H1 (cell line): ENCODE results near the gene MFRP. TPM values are rescaled to one million over a fixed set of nuclear protein-coding genes. Genes with fewer than 3 reads are reported as not detected.

Source experiments
- ATF3 ChIP-seq: IDR thresholded peaks from 2 replicates; pipeline ENCODE4 v1.6.1; 2011; ENCODE audit warnings: low read depth, mild to moderate bottlenecking, low read length; ENCODE audit not compliant: insufficient read depth
- KDM1A ChIP-seq: fragments of 200-600, 300-600 bp; sonication (generic); IDR thresholded peaks from 2 replicates; pipeline ENCODE4 v1.7.1; 2016; ENCODE audit warnings: mild to moderate bottlenecking, low read length, borderline replicate concordance
- KDM5A ChIP-seq: fragments of 200-600 bp; IDR thresholded peaks from 2 replicates; pipeline ENCODE4 v1.7.1; 2012; ENCODE audit warnings: mild to moderate bottlenecking, low read length, inconsistent platforms, mixed read lengths
- NANOG ChIP-seq: IDR thresholded peaks from 2 replicates; pipeline ENCODE4 v1.6.1; 2011; ENCODE audit warnings: low read length, low read depth, mild to moderate bottlenecking, inconsistent platforms; ENCODE audit not compliant: insufficient read depth, poor library complexity, severe bottlenecking
- RAD21 ChIP-seq, 2 experiments: IDR thresholded peaks in 1 of 2; conservative IDR thresholded peaks in 1 of 2; 2 replicates each; pipeline ENCODE4 v1.6.1; 2011; ENCODE audit warnings: low read depth in 2 of 2, low read length in 2 of 2, improper control_type of control experiment in 1 of 2, inconsistent platforms in 1 of 2, mild to moderate bottlenecking in 1 of 2, moderate library complexity in 1 of 2
- RFX5 ChIP-seq: IDR thresholded peaks from 2 replicates; pipeline ENCODE4 v1.6.1; 2011; ENCODE audit warnings: low read depth, low read length, improper control_type of control experiment, borderline replicate concordance
- ZNF274 ChIP-seq: IDR thresholded peaks from 2 replicates; pipeline ENCODE4 v1.7.0; 2012; ENCODE audit warnings: low read length, borderline replicate concordance; ENCODE audit errors: extremely low read depth
- polyA plus RNA-seq, 7 experiments: library from polyadenylated mRNA; depleted of rRNA in 3 of 7; stranded (reverse) in 5 of 7; unstranded in 2 of 7; fragments of >200 nt in 5 of 7; fragments of 200-250 nt in 2 of 7; gene quantifications; 1 replicate in 5 of 7; 2 replicates in 1 of 7; 4 replicates in 1 of 7; pipeline versions ENCODE4 v1.2.1 to v1.2.3, GENCODE V29; 2011 to 2013; ENCODE audit warnings: missing spikeins in 2 of 7, mixed read lengths in 2 of 7
- total RNA-seq: library from RNA; stranded (reverse); fragmentation: NEBNext Ultra II Directional; extraction: Animal tissue kit (Norgen Biotek cat#: 25700); gene quantifications from 2 replicates; pipeline ENCODE4 v1.2.1, GENCODE V29; 2021
- TF ChIP-seq, protein P1 (sequence below): fragments of 300-600 bp; sonication (generic); IDR thresholded peaks from 2 replicates; pipeline ENCODE4 v1.7.1; 2012; ENCODE audit warnings: low read length, moderate library complexity, mild to moderate bottlenecking, inconsistent platforms; ENCODE audit not compliant: insufficient replicate concordance

Gene MFRP
- total and polyA plus RNA-seq, 2 of the 8 experiments (the other 6 are each of a cell fraction or from before 2014, with no cell fraction given): 0.02 TPM; not detected in 1

- TF ChIP-seq, protein P1, sequence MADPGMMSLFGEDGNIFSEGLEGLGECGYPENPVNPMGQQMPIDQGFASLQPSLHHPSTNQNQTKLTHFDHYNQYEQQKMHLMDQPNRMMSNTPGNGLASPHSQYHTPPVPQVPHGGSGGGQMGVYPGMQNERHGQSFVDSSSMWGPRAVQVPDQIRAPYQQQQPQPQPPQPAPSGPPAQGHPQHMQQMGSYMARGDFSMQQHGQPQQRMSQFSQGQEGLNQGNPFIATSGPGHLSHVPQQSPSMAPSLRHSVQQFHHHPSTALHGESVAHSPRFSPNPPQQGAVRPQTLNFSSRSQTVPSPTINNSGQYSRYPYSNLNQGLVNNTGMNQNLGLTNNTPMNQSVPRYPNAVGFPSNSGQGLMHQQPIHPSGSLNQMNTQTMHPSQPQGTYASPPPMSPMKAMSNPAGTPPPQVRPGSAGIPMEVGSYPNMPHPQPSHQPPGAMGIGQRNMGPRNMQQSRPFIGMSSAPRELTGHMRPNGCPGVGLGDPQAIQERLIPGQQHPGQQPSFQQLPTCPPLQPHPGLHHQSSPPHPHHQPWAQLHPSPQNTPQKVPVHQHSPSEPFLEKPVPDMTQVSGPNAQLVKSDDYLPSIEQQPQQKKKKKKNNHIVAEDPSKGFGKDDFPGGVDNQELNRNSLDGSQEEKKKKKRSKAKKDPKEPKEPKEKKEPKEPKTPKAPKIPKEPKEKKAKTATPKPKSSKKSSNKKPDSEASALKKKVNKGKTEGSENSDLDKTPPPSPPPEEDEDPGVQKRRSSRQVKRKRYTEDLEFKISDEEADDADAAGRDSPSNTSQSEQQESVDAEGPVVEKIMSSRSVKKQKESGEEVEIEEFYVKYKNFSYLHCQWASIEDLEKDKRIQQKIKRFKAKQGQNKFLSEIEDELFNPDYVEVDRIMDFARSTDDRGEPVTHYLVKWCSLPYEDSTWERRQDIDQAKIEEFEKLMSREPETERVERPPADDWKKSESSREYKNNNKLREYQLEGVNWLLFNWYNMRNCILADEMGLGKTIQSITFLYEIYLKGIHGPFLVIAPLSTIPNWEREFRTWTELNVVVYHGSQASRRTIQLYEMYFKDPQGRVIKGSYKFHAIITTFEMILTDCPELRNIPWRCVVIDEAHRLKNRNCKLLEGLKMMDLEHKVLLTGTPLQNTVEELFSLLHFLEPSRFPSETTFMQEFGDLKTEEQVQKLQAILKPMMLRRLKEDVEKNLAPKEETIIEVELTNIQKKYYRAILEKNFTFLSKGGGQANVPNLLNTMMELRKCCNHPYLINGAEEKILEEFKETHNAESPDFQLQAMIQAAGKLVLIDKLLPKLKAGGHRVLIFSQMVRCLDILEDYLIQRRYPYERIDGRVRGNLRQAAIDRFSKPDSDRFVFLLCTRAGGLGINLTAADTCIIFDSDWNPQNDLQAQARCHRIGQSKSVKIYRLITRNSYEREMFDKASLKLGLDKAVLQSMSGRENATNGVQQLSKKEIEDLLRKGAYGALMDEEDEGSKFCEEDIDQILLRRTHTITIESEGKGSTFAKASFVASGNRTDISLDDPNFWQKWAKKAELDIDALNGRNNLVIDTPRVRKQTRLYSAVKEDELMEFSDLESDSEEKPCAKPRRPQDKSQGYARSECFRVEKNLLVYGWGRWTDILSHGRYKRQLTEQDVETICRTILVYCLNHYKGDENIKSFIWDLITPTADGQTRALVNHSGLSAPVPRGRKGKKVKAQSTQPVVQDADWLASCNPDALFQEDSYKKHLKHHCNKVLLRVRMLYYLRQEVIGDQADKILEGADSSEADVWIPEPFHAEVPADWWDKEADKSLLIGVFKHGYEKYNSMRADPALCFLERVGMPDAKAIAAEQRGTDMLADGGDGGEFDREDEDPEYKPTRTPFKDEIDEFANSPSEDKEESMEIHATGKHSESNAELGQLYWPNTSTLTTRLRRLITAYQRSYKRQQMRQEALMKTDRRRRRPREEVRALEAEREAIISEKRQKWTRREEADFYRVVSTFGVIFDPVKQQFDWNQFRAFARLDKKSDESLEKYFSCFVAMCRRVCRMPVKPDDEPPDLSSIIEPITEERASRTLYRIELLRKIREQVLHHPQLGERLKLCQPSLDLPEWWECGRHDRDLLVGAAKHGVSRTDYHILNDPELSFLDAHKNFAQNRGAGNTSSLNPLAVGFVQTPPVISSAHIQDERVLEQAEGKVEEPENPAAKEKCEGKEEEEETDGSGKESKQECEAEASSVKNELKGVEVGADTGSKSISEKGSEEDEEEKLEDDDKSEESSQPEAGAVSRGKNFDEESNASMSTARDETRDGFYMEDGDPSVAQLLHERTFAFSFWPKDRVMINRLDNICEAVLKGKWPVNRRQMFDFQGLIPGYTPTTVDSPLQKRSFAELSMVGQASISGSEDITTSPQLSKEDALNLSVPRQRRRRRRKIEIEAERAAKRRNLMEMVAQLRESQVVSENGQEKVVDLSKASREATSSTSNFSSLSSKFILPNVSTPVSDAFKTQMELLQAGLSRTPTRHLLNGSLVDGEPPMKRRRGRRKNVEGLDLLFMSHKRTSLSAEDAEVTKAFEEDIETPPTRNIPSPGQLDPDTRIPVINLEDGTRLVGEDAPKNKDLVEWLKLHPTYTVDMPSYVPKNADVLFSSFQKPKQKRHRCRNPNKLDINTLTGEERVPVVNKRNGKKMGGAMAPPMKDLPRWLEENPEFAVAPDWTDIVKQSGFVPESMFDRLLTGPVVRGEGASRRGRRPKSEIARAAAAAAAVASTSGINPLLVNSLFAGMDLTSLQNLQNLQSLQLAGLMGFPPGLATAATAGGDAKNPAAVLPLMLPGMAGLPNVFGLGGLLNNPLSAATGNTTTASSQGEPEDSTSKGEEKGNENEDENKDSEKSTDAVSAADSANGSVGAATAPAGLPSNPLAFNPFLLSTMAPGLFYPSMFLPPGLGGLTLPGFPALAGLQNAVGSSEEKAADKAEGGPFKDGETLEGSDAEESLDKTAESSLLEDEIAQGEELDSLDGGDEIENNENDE: no peak
- TF ChIP-seq ZNF274 (no peak), RFX5 (no peak), NANOG (no peak), ATF3 (no peak), KDM5A (no peak), KDM1A (no peak), RAD21 (IDR thresholded peaks at IDR 0.05 in 1 of 2, conservative IDR thresholded peaks at IDR 0.05 in 1 of 2; ENCODE audit: low read depth in 2 of 2, low read length in 2 of 2) (no peak)
Measured at GRCh38 chr11:119329320-119329719, 17.2 kb downstream of the MFRP start (continued).
